Adrenal gland (tissue), 5 donors: ENCODE measurements around the gene TPO.

Source experiments
- CTCF ChIP-seq, 6 experiments: fragments of 450-650 bp in 4 of 6; fragments of 200-600 bp in 2 of 6; sonication (generic) in 1 of 6; IDR thresholded peaks; 1 replicate in 5 of 6; 2 replicates in 1 of 6; pipeline versions ENCODE4 v1.5.1 to v1.8.0; 2016 to 2021; ENCODE audit warnings: antibody characterized with exemption in 6 of 6, mild to moderate bottlenecking in 2 of 6, moderate library complexity in 1 of 6
- POLR2A ChIP-seq, 2 donors: fragments of 450-650 bp; IDR thresholded peaks; one replicate each; pipeline ENCODE4 v1.6.1; 2017; ENCODE audit warnings: antibody characterized with exemption in 2 of 2, mild to moderate bottlenecking in 2 of 2, moderate library complexity in 1 of 2
- donor health status: DM: no; HTN: no; CAD: no.

- TF ChIP-seq POLR2A (IDR thresholded peaks at IDR 0.05) (no peak), CTCF (IDR thresholded peaks at IDR 0.05) (no peak)
Observed at GRCh38 chr2:1460851-1461418, 47.7 kb downstream of the TPO start.
